Measurements from ENCODE around the gene PEAK3. TPM values are rescaled to one million over a fixed set of nuclear protein-coding genes. Genes with fewer than 3 reads are reported as not detected.

Gene PEAK3
- total and polyA plus RNA-seq, 10 of the 15 experiments (the other 5 are each of a cell fraction or from before 2014, with no cell fraction given): 0.03 to 0.10 (median 0.05) TPM; not detected in 7

- TF ChIP-seq, protein P1, sequence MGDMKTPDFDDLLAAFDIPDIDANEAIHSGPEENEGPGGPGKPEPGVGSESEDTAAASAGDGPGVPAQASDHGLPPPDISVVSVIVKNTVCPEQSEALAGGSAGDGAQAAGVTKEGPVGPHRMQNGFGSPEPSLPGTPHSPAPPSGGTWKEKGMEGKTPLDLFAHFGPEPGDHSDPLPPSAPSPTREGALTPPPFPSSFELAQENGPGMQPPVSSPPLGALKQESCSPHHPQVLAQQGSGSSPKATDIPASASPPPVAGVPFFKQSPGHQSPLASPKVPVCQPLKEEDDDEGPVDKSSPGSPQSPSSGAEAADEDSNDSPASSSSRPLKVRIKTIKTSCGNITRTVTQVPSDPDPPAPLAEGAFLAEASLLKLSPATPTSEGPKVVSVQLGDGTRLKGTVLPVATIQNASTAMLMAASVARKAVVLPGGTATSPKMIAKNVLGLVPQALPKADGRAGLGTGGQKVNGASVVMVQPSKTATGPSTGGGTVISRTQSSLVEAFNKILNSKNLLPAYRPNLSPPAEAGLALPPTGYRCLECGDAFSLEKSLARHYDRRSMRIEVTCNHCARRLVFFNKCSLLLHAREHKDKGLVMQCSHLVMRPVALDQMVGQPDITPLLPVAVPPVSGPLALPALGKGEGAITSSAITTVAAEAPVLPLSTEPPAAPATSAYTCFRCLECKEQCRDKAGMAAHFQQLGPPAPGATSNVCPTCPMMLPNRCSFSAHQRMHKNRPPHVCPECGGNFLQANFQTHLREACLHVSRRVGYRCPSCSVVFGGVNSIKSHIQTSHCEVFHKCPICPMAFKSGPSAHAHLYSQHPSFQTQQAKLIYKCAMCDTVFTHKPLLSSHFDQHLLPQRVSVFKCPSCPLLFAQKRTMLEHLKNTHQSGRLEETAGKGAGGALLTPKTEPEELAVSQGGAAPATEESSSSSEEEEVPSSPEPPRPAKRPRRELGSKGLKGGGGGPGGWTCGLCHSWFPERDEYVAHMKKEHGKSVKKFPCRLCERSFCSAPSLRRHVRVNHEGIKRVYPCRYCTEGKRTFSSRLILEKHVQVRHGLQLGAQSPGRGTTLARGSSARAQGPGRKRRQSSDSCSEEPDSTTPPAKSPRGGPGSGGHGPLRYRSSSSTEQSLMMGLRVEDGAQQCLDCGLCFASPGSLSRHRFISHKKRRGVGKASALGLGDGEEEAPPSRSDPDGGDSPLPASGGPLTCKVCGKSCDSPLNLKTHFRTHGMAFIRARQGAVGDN (IDR thresholded peaks at IDR 0.05): peak; percentile 98
- no peak for TF ChIP-seq FOXM1 (IDR thresholded peaks at IDR 0.05; ENCODE audit: low read depth, low read length)
- peak; percentile 78 for TF ChIP-seq SMARCA5 (IDR thresholded peaks at IDR 0.05)
Observed at GRCh38 chr19:2236314-2237050, 45.5 kb downstream of the PEAK3 start, which contains the start of the genes PLEKHJ1 and SF3A2 (continued).

- ChIA-PET RAD21 (ENCODE audit: unreplicated experiment) (interaction anchor here (0.5 to 4.0 kb wide), 17 partner anchors 9 to 375 kb away, joined by 3 to 39 read pairs (median 3); partner anchors contain the start of genes AMH and TIMM13), CTCF (interaction anchor here (0.6 to 3.7 kb wide), 10 partner anchors 25 to 221 kb away, joined by 3 to 35 read pairs (median 4); partner anchors contain the start of gene LMNB2), POLR2A (interaction anchor here (1.0 to 2.1 kb wide), 7 partner anchors 22 to 78 kb away, joined by 3 to 7 read pairs (median 5); no protein-coding TSS in a partner anchor), SMC1A (ENCODE audit: uncharacterized antibody, unreplicated experiment) (interaction anchor here (0.7 to 3.8 kb wide), 12 partner anchors 22 to 158 kb away, joined by 3 to 19 read pairs (median 4); no protein-coding TSS in a partner anchor)
- FAIRE-seq: no peak
- Histone ChIP-seq H3K9me3 (replicated peaks; ENCODE audit: control insufficient read depth, insufficient read depth, low read length) (no peaks in the 10 kb centered on the region), H3K4me3 (peak overlapping the region; percentile 99), H3K27ac (ENCODE audit: control insufficient read depth, insufficient read depth) (peak overlapping the region; percentile 94), H3K4me1 (ENCODE audit: control insufficient read depth, insufficient read depth, low read length) (peaks cover 24% of the 10 kb centered on the region), H3K4me2 (ENCODE audit: control insufficient read depth, insufficient read depth) (no peak overlapping the region), H3K36me3 (ENCODE audit: control insufficient read depth in 2 of 2, insufficient read depth in 2 of 2, low read length in 1 of 2) (peaks cover 5 to 18% of the 10 kb centered on the region in 2 experiments; a peak in 3 of 4 replicates), H4K20me1 (ENCODE audit: control insufficient read depth, insufficient read depth) (peaks cover 11% of the 10 kb centered on the region), H3K27me3 (replicated peaks in 1 of 2; ENCODE audit: control insufficient read depth in 2 of 2, insufficient read depth in 2 of 2, low read length in 1 of 2) (no peaks in the 10 kb centered on the region), H2AFZ (ENCODE audit: control insufficient read depth, low read depth, low read length) (peak overlapping the region; percentile 45), H3K9ac (ENCODE audit: control insufficient read depth, insufficient read depth, low read length) (peak overlapping the region; percentile 80), H3K79me2 (ENCODE audit: control insufficient read depth, insufficient read depth, low read length) (peaks cover 76% of the 10 kb centered on the region)
- intact Hi-C loops (cut with micrococcal nuclease; ENCODE audit: unreplicated experiment): loop anchor here (1.0 to 10.0 kb wide), 4 partner anchors 37 to 156 kb away; partner anchors contain the start of genes IZUMO4, LSM7, MOB3A and SPPL2B
- no peak for DNase-seq (ENCODE audit: low read depth, low spot score)
- WGBS (ENCODE audit: insufficient coverage, insufficient replicate concordance, low lambda C conversion rate, missing lambda C conversion rate): under 1% methylated on average over 13 of the region's 28 CpGs
- in situ Hi-C loops (cut with MboI): loop anchor here (5.0 kb wide), 1 partner anchor 36 kb away; no protein-coding TSS in a partner anchor
- BruUV-seq (replicated peaks): no TSS peak
- ATAC-seq: peak; percentile 72
- TF ChIP-seq NR2C1 (IDR thresholded peaks at IDR 0.05) (peak; percentile 68), ZNF24 (IDR thresholded peaks at IDR 0.05) (peak; percentile 46; the same call in 1 of the 2 replicates), MXI1 (IDR thresholded peaks at IDR 0.05; ENCODE audit: low read depth, low read length) (peak; percentile 100; the same call in 1 of the 2 replicates), POLR2A (IDR thresholded peaks at IDR 0.05; ENCODE audit: low read depth, low read length) (peak; percentile 67; the same call in 1 of the 2 replicates), SIN3A (IDR thresholded peaks at IDR 0.05; ENCODE audit: low read depth, low read length) (peak; percentile 95), YY1 (IDR thresholded peaks at IDR 0.05; ENCODE audit: low read depth, low read length) (peak; percentile 88), NKRF (conservative IDR thresholded peaks at IDR 0.05) (0 out of 2 replicates have a peak, but pooled peaks have one; percentile 65), RAD21 (IDR thresholded peaks at IDR 0.05; ENCODE audit: insufficient read depth, low read depth, low read length) (no peak), HCFC1 (IDR thresholded peaks at IDR 0.05; ENCODE audit: low read length) (no peak)
- TF ChIP-seq, protein P2, sequence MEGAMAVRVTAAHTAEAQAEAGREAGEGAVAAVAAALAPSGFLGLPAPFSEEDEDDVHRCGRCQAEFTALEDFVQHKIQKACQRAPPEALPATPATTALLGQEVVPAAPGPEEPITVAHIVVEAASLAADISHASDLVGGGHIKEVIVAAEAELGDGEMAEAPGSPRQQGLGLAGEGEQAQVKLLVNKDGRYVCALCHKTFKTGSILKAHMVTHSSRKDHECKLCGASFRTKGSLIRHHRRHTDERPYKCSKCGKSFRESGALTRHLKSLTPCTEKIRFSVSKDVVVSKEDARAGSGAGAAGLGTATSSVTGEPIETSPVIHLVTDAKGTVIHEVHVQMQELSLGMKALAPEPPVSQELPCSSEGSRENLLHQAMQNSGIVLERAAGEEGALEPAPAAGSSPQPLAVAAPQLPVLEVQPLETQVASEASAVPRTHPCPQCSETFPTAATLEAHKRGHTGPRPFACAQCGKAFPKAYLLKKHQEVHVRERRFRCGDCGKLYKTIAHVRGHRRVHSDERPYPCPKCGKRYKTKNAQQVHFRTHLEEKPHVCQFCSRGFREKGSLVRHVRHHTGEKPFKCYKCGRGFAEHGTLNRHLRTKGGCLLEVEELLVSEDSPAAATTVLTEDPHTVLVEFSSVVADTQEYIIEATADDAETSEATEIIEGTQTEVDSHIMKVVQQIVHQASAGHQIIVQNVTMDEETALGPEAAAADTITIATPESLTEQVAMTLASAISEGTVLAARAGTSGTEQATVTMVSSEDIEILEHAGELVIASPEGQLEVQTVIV (IDR thresholded peaks at IDR 0.05; ENCODE audit: borderline replicate concordance, partially characterized antibody): no peak
Observed at GRCh38 chr19:2236064-2236313, 46.0 kb downstream of the PEAK3 start.
